HFFc6 (cell line): ENCODE measurements around the gene SLC35B2. TPM values are rescaled to one million over a fixed set of nuclear protein-coding genes. Genes with fewer than 3 reads are reported as not detected.

Experiments
- DNase-seq: peaks from one replicate; pipeline ENCODE4 v3.0.0-alpha.2; 2018
- H3K27ac Mint-ChIP-seq: 2 replicates; pipeline ENCODE4 v1.8.0; 2020; ENCODE audit warnings: mild to moderate bottlenecking, mixed read lengths
- H3K27me3 Mint-ChIP-seq: 2 replicates; pipeline ENCODE4 v1.8.0; 2021; ENCODE audit warnings: mild to moderate bottlenecking, moderate library complexity, mixed read lengths; ENCODE audit not compliant: insufficient read depth
- H3K36me3 Mint-ChIP-seq: 2 replicates; pipeline ENCODE4 v1.8.0; 2021; ENCODE audit warnings: low read depth, mixed read lengths
- H3K4me1 Mint-ChIP-seq: 2 replicates; pipeline ENCODE4 v1.8.0; 2020; ENCODE audit warnings: low read depth, mixed read lengths
- H3K4me3 Mint-ChIP-seq: 2 replicates; pipeline ENCODE4 v1.8.0; 2020; ENCODE audit warnings: mild to moderate bottlenecking, moderate library complexity, mixed read lengths
- H3K9me3 Mint-ChIP-seq: 2 replicates; pipeline ENCODE4 v1.8.0; 2020; ENCODE audit warnings: mild to moderate bottlenecking, mixed read lengths
- CTCF ChIP-seq: fragments of 200-600 bp; sonication (generic); IDR thresholded peaks from 2 replicates; pipeline ENCODE4 v1.5.0; 2021; ENCODE audit warnings: antibody characterized with exemption, mild to moderate bottlenecking
- total RNA-seq, 6 experiments: library from RNA; stranded (reverse); fragmentation: NEBNext Ultra II Directional; extraction: Animal tissue kit (Norgen Biotek cat#: 25700); gene quantifications; 2 replicates in 1 of 6; 3 replicates in 5 of 6; pipeline ENCODE4 v1.2.3, GENCODE V29; 2021

Gene SLC35B2
- total RNA-seq, 6 experiments from 2014 or later = 108 to 132 (median 120) TPM

- Mint-ChIP-seq H3K4me1 (no peaks in the 10 kb centered on the region), H3K27me3 (peaks cover 51% of the 10 kb centered on the region), H3K36me3 (no peaks in the 10 kb centered on the region), H3K9me3 (no peaks in the 10 kb centered on the region), H3K4me3 (no peak overlapping the region), H3K27ac (no peak overlapping the region)
- TF ChIP-seq CTCF = no peak
- no peak for DNase-seq
Measured at GRCh38 chr6:44285552-44286284, 28.4 kb upstream of the SLC35B2 start.

- H3K36me3 Mint-ChIP-seq = no peaks in the 10 kb centered on the region
- no peaks in the 10 kb centered on the region for H3K9me3 Mint-ChIP-seq
- DNase-seq = no peak
- no peak overlapping the region for H3K27ac Mint-ChIP-seq
- H3K4me3 Mint-ChIP-seq = no peak overlapping the region
- H3K4me1 Mint-ChIP-seq = no peaks in the 10 kb centered on the region
- TF ChIP-seq CTCF = no peak
- H3K27me3 Mint-ChIP-seq = peaks cover 47% of the 10 kb centered on the region
Measured at GRCh38 chr6:44284867-44285266, 27.5 kb upstream of the SLC35B2 start.

GRCh38 chr6:44284121-44284520 is 26.8 kb upstream of the SLC35B2 start:
- TF ChIP-seq CTCF = no peak
- H3K9me3 Mint-ChIP-seq = no peaks in the 10 kb centered on the region

GRCh38 chr6:44278774-44279697 is 21.7 kb upstream of the SLC35B2 start:
- Mint-ChIP-seq H3K9me3 (no peaks in the 10 kb centered on the region), H3K4me1 (peaks cover 7% of the 10 kb centered on the region), H3K36me3 (no peaks in the 10 kb centered on the region), H3K27ac (no peak overlapping the region), H3K27me3 (peaks cover 43% of the 10 kb centered on the region), H3K4me3 (no peak overlapping the region)
- no peak for DNase-seq
- no peak for TF ChIP-seq CTCF

More at GRCh38 chr6:44284121-44284520, 26.8 kb upstream of the SLC35B2 start:
- H3K27ac Mint-ChIP-seq = no peak overlapping the region
- H3K27me3 Mint-ChIP-seq = peaks cover 49% of the 10 kb centered on the region
- peaks cover 3% of the 10 kb centered on the region for H3K4me1 Mint-ChIP-seq
- no peak for DNase-seq
- no peaks in the 10 kb centered on the region for H3K36me3 Mint-ChIP-seq
- H3K4me3 Mint-ChIP-seq = no peak overlapping the region

GRCh38 chr6:44278315-44278714 is 21.0 kb upstream of the SLC35B2 start:
- DNase-seq = no peak
- H3K36me3 Mint-ChIP-seq = no peaks in the 10 kb centered on the region
- peaks cover 41% of the 10 kb centered on the region for H3K27me3 Mint-ChIP-seq
- TF ChIP-seq CTCF = no peak
- no peak overlapping the region for H3K4me3 Mint-ChIP-seq
- peaks cover 7% of the 10 kb centered on the region for H3K4me1 Mint-ChIP-seq
- H3K9me3 Mint-ChIP-seq = no peaks in the 10 kb centered on the region
- no peak overlapping the region for H3K27ac Mint-ChIP-seq
